Stimulated activated CD4-positive, alpha-beta T cell treated with anti-CD3 and anti-CD28 coated beads, TNF-alpha, amount 100 ng/mL, for 24 hours (primary cell): ENCODE results near the gene AP5S1.

Experiments used
- DNase-seq, 3 experiments: peaks; one replicate each; pipeline ENCODE4 v3.0.0-alpha.2; 2020; ENCODE audit warnings: low read depth in 3 of 3

AP5S1 gene

DNA sequence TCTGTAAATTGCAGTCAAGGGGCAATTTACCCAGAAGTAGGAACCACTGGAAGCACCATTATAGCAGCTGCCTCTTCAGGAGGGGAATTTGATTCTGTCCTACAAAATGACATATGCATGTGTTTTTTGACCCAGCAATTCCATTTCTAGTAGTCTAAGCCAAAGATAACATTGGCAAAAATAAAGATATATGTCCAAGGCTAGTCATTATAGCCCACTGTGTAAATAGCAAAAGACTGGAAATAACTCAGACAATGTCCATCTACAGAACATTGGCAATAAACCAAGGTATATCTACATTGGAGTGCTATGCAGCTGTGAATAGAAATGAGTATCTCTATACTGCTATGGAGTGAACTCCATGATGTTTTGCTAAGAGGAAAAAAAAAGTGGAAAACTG, 56.3 kb downstream of the AP5S1 start:
- DNase-seq: no peak
